Cerebellar cortex (tissue), 1 donor: ENCODE data around the gene PLEKHM3.
"Not testable (repeated sequence)": the region's sequence is repeated elsewhere in the genome, so short reads cannot be mapped to it uniquely, and the experiment has no call there.

Experiments
- DNase-seq: peaks from one replicate; pipeline ENCODE4 v3.0.0-alpha.2; 2015; ENCODE audit warnings: low spot score

Gene PLEKHM3

GRCh38 chr2:207819839-207820784 is 205.2 kb downstream of the PLEKHM3 start:
- DNase-seq: no peak

- no peak for DNase-seq
Observed at GRCh38 chr2:207819021-207819797, 206.1 kb downstream of the PLEKHM3 start.

GRCh38 chr2:207816546-207816945 is 208.8 kb downstream of the PLEKHM3 start:
- no peak for DNase-seq

- DNase-seq: no peak
Observed at GRCh38 chr2:207815254-207815653, 210.1 kb downstream of the PLEKHM3 start.

- peak; percentile 79 for DNase-seq
Observed at GRCh38 chr2:207813942-207814341, 211.4 kb downstream of the PLEKHM3 start.

- DNase-seq: no peak
Observed at GRCh38 chr2:207813221-207813916, 212.0 kb downstream of the PLEKHM3 start.

- DNase-seq: peak; percentile 64
Observed at GRCh38 chr2:207812726-207813080, 212.6 kb downstream of the PLEKHM3 start.

- no peak for DNase-seq
Observed at GRCh38 chr2:207812058-207812725, 213.1 kb downstream of the PLEKHM3 start.

- not testable (repeated sequence) for DNase-seq
Observed at GRCh38 chr2:207811658-207812057, 213.7 kb downstream of the PLEKHM3 start.

GRCh38 chr2:207810200-207810788 is 215.0 kb downstream of the PLEKHM3 start:
- DNase-seq: no peak

GRCh38 chr2:207808119-207808518 is 217.2 kb downstream of the PLEKHM3 start:
- no peak for DNase-seq

GRCh38 chr2:207807516-207807915 is 217.8 kb downstream of the PLEKHM3 start:
- no peak for DNase-seq

GRCh38 chr2:207805566-207806226 is 219.6 kb downstream of the PLEKHM3 start:
- no peak for DNase-seq

GRCh38 chr2:207802650-207803049 is 222.7 kb downstream of the PLEKHM3 start:
- no peak for DNase-seq

GRCh38 chr2:207801259-207801658 is 224.1 kb downstream of the PLEKHM3 start:
- peak; percentile 51 for DNase-seq

- peak; percentile 91 for DNase-seq
Observed at GRCh38 chr2:207796585-207797350, 228.6 kb downstream of the PLEKHM3 start.

- no peak for DNase-seq
Observed at GRCh38 chr2:207792244-207792785, 233.0 kb downstream of the PLEKHM3 start.

GRCh38 chr2:207791579-207792243 is 233.6 kb downstream of the PLEKHM3 start:
- DNase-seq: no peak

- no peak for DNase-seq
Observed at GRCh38 chr2:207790898-207791297, 234.4 kb downstream of the PLEKHM3 start.
